Right cardiac atrium (tissue), 5 donors: Measurements from ENCODE around the gene PRAMEF14. TPM values are rescaled to one million over a fixed set of nuclear protein-coding genes. Genes with fewer than 3 reads are reported as not detected.
"Not testable (repeated sequence)": the region's sequence is repeated elsewhere in the genome, so short reads cannot be mapped to it uniquely, and the experiment has no call there.

Experiments
- ATAC-seq, 2 donors: fragments of 200-7000 bp; cut with Tn5 transposase; one replicate each; pipeline versions ENCODE4 v1.8.0 to v1.9.1; 2020; ENCODE audit warnings: moderate library complexity in 2 of 2, mild to moderate bottlenecking in 1 of 2
- DNase-seq, 3 donors: peaks; one replicate each; pipeline ENCODE4 v3.0.0-alpha.2; 2020
- H3K27ac ChIP-seq: one replicate; pipeline ENCODE4 v1.5.1; 2013; ENCODE audit warnings: mild to moderate bottlenecking, low read length, control low read depth, moderate library complexity
- H3K27me3 ChIP-seq: one replicate; pipeline ENCODE4 v1.6.1; 2013; ENCODE audit not compliant: control insufficient read depth, insufficient read depth
- H3K4me1 ChIP-seq: one replicate; pipeline ENCODE4 v1.6.1; 2013; ENCODE audit warnings: low read length; ENCODE audit not compliant: control insufficient read depth, insufficient read depth
- H3K4me3 ChIP-seq: one replicate; pipeline ENCODE4 v1.5.1; 2013; ENCODE audit warnings: low read length, control low read depth
- H3K9me3 ChIP-seq: one replicate; pipeline ENCODE4 v1.6.1; 2013; ENCODE audit warnings: low read length; ENCODE audit not compliant: control insufficient read depth
- WGBS: extraction: QIAGEN DNeasy Blood & Tissue Kit; methylation state at CpG from one replicate; pipeline ENCODE4 v1.1.7; 2013; 5-methylcytosine and 5-hydroxymethylcytosine counted together
- intact Hi-C, 4 donors: fragments of 100-400 bp; cut with DNase I; formaldehyde crosslinking; loops; one replicate each; pipeline versions ENCODE4 v1.11.0 to v1.14.0; 2022 to 2023
- polyA plus RNA-seq: library from polyadenylated mRNA; stranded (reverse); fragments of 200-250 nt; gene quantifications from one replicate; pipeline ENCODE4 v1.2.3, GENCODE V29; 2013
- total RNA-seq, 4 donors: library from RNA; stranded (reverse); fragmentation: NEBNext Ultra II Directional; extraction: Animal tissue kit (Norgen Biotek cat#: 25700); gene quantifications; one replicate each; pipeline ENCODE4 v1.2.1, GENCODE V29; 2021
- donor health status: healthy with polysubstance abuse.
- donor health status: DM: no; HTN: yes; CAD: no.
- donor health status: DM: no; HTN: no; CAD: no.
- donor health status: DM: no; HTN: yes; CAD: no; lungs with severe emphysema.
- donor health status: DM: yes; HTN: yes; CAD: no.

Gene PRAMEF14
- total and polyA plus RNA-seq, 5 donors = not detected

GRCh38 chr1:13354475-13354874 lies 7.5 kb upstream of the PRAMEF14 start:
- ATAC-seq, H3K4me3 ChIP-seq, H3K27me3 ChIP-seq, H3K9me3 ChIP-seq, H3K27ac ChIP-seq, DNase-seq, H3K4me1 ChIP-seq: not testable (repeated sequence)
- WGBS = 18% methylated on average over 1 of the region's 9 CpGs
- intact Hi-C loops = loop anchor here in 1 of 4 donors (10.0 kb wide), 1 partner anchor 70 kb away; no protein-coding TSS in a partner anchor

- intact Hi-C loops = loop anchor here in 1 of 4 donors (10.0 kb wide), 1 partner anchor 71 kb away; no protein-coding TSS in a partner anchor
- not testable (repeated sequence) for H3K9me3 ChIP-seq, H3K4me1 ChIP-seq, H3K27ac ChIP-seq, H3K4me3 ChIP-seq, H3K27me3 ChIP-seq, DNase-seq, ATAC-seq
- WGBS = 94% methylated on average over 8 of the region's 8 CpGs
Observed at GRCh38 chr1:13353476-13353875, 6.5 kb upstream of the PRAMEF14 start.

- H3K27ac ChIP-seq, H3K4me1 ChIP-seq, H3K27me3 ChIP-seq, DNase-seq, H3K9me3 ChIP-seq, intact Hi-C loops, H3K4me3 ChIP-seq, ATAC-seq: not testable (repeated sequence)
- WGBS = 83% methylated on average over 8 of the region's 8 CpGs
Observed at GRCh38 chr1:13342496-13342895, 4.4 kb downstream of the PRAMEF14 start.

GRCh38 chr1:13315281-13315680 lies 31.7 kb downstream of the PRAMEF14 start, which contains the start of gene PRAMEF15:
Gene PRAMEF15 (plus strand): TSS chr1:13315581. CDS start chr1:13318408, 2,827 bp downstream.
- WGBS = 72% methylated on average over 3 of the region's 4 CpGs
- DNase-seq, ATAC-seq, H3K27ac ChIP-seq, H3K27me3 ChIP-seq, intact Hi-C loops, H3K4me3 ChIP-seq, H3K4me1 ChIP-seq, H3K9me3 ChIP-seq: not testable (repeated sequence)

- H3K4me3 ChIP-seq, intact Hi-C loops, H3K4me1 ChIP-seq, H3K27ac ChIP-seq, ATAC-seq, H3K9me3 ChIP-seq, H3K27me3 ChIP-seq, DNase-seq: not testable (repeated sequence)
- no CpG with 5 or more reads among the region's 1 CpG for WGBS
Observed at GRCh38 chr1:13303239-13303638, 43.7 kb downstream of the PRAMEF14 start, which contains the start of gene PRAMEF33. Gene PRAMEF33 (plus strand): TSS chr1:13303539. CDS start chr1:13305955, 2,416 bp downstream.

GRCh38 chr1:13302197-13302596 lies 44.7 kb downstream of the PRAMEF14 start:
- DNase-seq, H3K4me1 ChIP-seq, H3K9me3 ChIP-seq, intact Hi-C loops, H3K4me3 ChIP-seq, ATAC-seq, H3K27me3 ChIP-seq, H3K27ac ChIP-seq: not testable (repeated sequence)

GRCh38 chr1:13298699-13299098 lies 48.2 kb downstream of the PRAMEF14 start:
- H3K27me3 ChIP-seq, H3K4me3 ChIP-seq, ATAC-seq, intact Hi-C loops, H3K4me1 ChIP-seq, H3K9me3 ChIP-seq, H3K27ac ChIP-seq: not testable (repeated sequence)
- DNase-seq = peak in 1 of 3 donors; percentile 23
- 86% methylated on average over 3 of the region's 27 CpGs for WGBS

GRCh38 chr1:13297216-13297931 lies 49.6 kb downstream of the PRAMEF14 start:
- DNase-seq, H3K4me3 ChIP-seq, H3K27me3 ChIP-seq, H3K9me3 ChIP-seq, intact Hi-C loops, ATAC-seq, H3K4me1 ChIP-seq, H3K27ac ChIP-seq: not testable (repeated sequence)
- 90% methylated on average over 2 of the region's 5 CpGs for WGBS

Other genes starting within 250 kb of the PRAMEF14 start
- not detected for gene HNRNPCL2, start 230.3 kb downstream of the PRAMEF14 start, total RNA-seq
- gene HNRNPCL2, start 230.3 kb downstream of the PRAMEF14 start, polyA plus RNA-seq = not detected
- gene PRAMEF26, start 191.1 kb downstream of the PRAMEF14 start, total RNA-seq = not detected
- gene PRAMEF26, start 191.1 kb downstream of the PRAMEF14 start, polyA plus RNA-seq = not detected
- gene HNRNPCL4, start 181.5 kb downstream of the PRAMEF14 start, total RNA-seq = not detected
- not detected for gene HNRNPCL4, start 181.5 kb downstream of the PRAMEF14 start, polyA plus RNA-seq
- gene PRAMEF9, start 175.3 kb downstream of the PRAMEF14 start, total RNA-seq = not detected
- gene PRAMEF9, start 175.3 kb downstream of the PRAMEF14 start, polyA plus RNA-seq = not detected
- gene PRAMEF13, start 145.7 kb downstream of the PRAMEF14 start, total RNA-seq = not detected
- gene PRAMEF13, start 145.7 kb downstream of the PRAMEF14 start, polyA plus RNA-seq = not detected
- not detected for gene PRAMEF18, start 121.0 kb downstream of the PRAMEF14 start, total RNA-seq
- gene PRAMEF18, start 121.0 kb downstream of the PRAMEF14 start, polyA plus RNA-seq = not detected
- not detected for gene PRAMEF5, start 92.9 kb downstream of the PRAMEF14 start, total RNA-seq
- not detected for gene PRAMEF5, start 92.9 kb downstream of the PRAMEF14 start, polyA plus RNA-seq
- not detected for gene PRAMEF8, start 62.0 kb downstream of the PRAMEF14 start, total RNA-seq
- gene PRAMEF8, start 62.0 kb downstream of the PRAMEF14 start, polyA plus RNA-seq = not detected
- gene PRAMEF33, start 43.6 kb downstream of the PRAMEF14 start, total RNA-seq = not detected
- not detected for gene PRAMEF33, start 43.6 kb downstream of the PRAMEF14 start, polyA plus RNA-seq
- not detected for gene PRAMEF15, start 31.6 kb downstream of the PRAMEF14 start, total RNA-seq
- gene PRAMEF15, start 31.6 kb downstream of the PRAMEF14 start, polyA plus RNA-seq = not detected
- gene PRAMEF19, start 24.8 kb upstream of the PRAMEF14 start, total RNA-seq = not detected
- not detected for gene PRAMEF19, start 24.8 kb upstream of the PRAMEF14 start, polyA plus RNA-seq
- gene PRAMEF17, start 42.5 kb upstream of the PRAMEF14 start, total RNA-seq = not detected
- gene PRAMEF17, start 42.5 kb upstream of the PRAMEF14 start, polyA plus RNA-seq = not detected
- not detected for gene PRAMEF20, start 63.3 kb upstream of the PRAMEF14 start, total RNA-seq
- gene PRAMEF20, start 63.3 kb upstream of the PRAMEF14 start, polyA plus RNA-seq = not detected
- gene LRRC38, start 166.9 kb upstream of the PRAMEF14 start, total RNA-seq = 1 to 10 TPM in 1 of 4 donors, under 1 TPM in 3; 0.23 to 3.9 (median 0.33) TPM
- 0.36 TPM for gene LRRC38, start 166.9 kb upstream of the PRAMEF14 start, polyA plus RNA-seq
- gene PDPN, start 236.7 kb upstream of the PRAMEF14 start, total RNA-seq = 10 to 100 TPM; 12.6 to 24.1 (median 16.7) TPM
- gene PDPN, start 236.7 kb upstream of the PRAMEF14 start, polyA plus RNA-seq = 11.7 TPM